ENCODE data around the gene TXLNB.

- TF ChIP-seq POLR2AphosphoS5 (IDR thresholded peaks at IDR 0.05; ENCODE audit: low read depth, low read length), result no peak
- TF ChIP-seq TAF1 (IDR thresholded peaks at IDR 0.05; ENCODE audit: low read depth, low read length), result no peak
- TF ChIP-seq POLR2A (IDR thresholded peaks at IDR 0.05; ENCODE audit: low read depth, low read length), result no peak
- no peak for TF ChIP-seq SPI1 (IDR thresholded peaks at IDR 0.05; ENCODE audit: low read depth, low read length)
- TF ChIP-seq PAX5 (IDR thresholded peaks at IDR 0.05; ENCODE audit: insufficient read depth, low read length, severe bottlenecking), result no peak
These were observed 72.5 kb downstream of the TXLNB start for GRCh38 chr6:139219271-139219729.

Measured in GM12891 (cell line).